ENCODE data around the gene EGLN1.

The EGLN1 gene

GRCh38 chr1:231420959-231421545 is 1.0 kb downstream of the EGLN1 start:
- peak; percentile 16 for DNase-seq

DNA sequence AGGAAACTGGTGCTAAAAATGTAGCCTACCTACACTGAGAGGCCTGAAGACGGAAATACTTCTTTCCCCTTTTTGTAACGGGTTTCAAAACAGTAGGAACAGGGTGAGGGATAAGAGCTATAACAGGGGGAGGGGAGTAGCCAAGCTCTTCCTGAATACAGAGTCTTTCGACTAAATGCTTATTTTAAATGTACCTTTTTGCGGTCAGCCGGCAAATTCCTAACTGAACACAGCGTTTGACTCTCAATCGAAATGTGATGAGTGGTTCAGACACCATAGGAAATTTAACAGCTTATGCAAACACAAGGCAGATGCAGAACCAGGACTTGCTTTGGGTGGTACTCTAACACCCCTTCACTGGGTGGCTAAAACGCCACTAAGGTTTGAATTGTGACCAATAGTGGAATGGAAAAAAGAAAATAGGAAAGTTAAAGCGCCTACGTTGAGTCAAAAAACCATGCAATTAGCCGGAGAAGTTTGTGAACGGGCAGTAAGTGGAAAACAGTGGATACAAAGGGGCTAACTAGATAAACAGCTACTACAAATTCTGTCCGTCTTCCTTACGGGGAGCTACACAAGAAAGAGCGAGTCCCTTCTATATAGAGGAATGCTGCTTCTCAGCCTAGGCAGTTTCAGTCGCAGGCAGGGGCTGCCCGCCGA is 1.7 kb downstream of the EGLN1 start:
- DNase-seq = no peak

DNA sequence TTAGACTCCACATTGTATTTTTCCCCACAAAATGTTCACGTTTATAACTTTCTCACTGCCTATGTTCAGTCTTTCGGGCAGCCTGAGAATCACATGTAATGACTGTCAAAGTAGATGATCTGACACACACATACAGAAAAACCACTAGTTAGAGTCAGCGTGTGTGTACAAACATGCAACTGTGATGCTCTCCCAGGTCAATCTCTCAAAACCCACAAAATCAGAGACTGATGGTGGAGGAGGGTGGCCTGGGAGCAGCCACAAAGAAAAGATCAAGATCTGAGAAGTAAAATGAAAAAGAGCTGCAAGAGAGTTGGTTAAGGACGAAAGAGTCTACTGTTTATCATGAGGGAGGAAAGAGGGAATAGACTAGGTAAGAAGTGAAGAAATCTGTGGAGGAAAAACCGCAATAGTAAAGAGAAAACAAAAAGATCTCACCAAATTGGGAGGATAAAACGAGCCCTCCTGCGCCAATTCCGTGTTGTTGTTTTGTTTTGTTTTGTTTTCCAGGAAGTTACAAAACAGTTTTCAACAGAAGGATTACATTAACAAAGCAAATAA is 2.3 kb downstream of the EGLN1 start:
- DNase-seq = no peak

- DNase-seq = no peak
Measured at GRCh38 chr1:231419147-231419546, 2.9 kb downstream of the EGLN1 start.

DNA sequence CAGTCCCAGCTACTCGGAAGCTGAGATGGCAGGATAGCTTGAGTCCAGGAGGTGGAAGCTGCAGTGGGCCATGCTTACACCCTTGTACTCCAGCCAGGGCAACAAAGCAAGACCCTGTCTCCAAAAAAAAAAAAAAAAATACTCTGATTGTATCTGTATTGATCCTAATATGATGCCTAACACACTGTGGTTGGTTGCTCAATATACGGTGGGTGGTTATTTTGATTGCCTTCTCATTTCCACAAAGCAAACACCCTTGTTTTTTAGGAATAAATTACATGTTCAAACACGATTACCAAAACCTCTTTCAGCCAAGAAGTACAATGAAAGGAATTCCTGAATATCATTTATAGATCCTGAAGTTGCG is 3.4 kb downstream of the EGLN1 start:
- no peak for DNase-seq

DNA sequence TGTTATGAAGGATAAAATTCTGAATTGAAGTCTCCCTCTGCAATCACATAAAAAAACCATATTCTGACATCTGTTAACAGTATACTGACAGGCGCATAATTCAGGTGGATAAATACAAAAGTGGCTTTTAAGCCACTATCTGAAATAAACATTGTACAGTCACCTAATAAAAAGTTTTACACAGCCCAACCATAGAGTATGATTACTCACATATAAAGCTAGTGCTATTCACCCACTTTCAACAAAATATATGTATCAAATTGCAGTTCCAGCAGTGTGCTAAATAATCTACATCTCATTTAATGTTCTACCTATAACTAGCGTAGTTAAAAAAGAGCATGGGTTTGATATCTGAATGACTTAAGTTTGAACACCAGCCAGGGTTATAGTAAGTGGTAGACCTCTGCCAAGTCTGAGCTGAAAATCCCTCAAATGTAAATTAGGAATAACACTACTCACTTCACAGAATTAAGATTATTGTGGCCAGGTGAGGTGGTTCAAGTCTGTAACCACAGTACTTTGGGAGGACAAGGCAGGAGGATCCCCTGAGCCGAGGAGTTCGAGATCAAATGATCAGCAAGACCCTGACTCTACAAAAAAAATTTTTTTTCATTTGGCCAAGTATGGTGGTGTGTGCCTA is 3.9 kb downstream of the EGLN1 start:
- no peak for DNase-seq

- DNase-seq = no peak
Measured at GRCh38 chr1:231417513-231417912, 4.6 kb downstream of the EGLN1 start.

- no peak for DNase-seq
Measured at GRCh38 chr1:231416901-231417300, 5.2 kb downstream of the EGLN1 start.

DNA sequence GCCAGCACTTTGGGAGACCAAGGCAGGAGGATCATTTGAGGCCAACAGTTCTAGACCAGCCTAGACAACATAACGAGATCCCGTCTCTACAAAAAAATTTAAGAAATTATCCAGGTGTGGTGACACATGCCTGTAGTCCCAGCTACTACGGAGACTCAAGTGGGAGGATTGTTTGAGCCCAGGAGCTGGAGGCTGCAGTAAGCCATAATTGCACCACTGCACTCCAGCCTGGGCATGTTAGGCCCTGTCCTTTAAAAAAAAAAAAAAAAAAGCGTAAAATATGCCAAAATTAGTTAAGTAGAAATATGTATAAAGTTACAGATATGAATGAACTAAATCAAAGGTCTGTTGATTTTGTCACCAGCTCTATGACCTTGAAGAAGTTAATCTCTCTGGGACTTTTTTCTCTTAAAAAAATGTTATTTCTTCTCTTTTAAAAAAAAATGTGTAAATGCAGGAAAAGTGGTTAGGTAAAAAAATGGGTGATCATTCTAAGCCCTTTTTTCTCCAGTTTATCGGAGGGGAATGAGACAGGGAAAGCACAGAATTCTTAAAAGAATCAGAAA is 7.0 kb downstream of the EGLN1 start:
- DNase-seq = no peak

- DNase-seq = no peak
Measured at GRCh38 chr1:231414260-231415016, 7.6 kb downstream of the EGLN1 start.

- no peak for DNase-seq
Measured at GRCh38 chr1:231413749-231414082, 8.4 kb downstream of the EGLN1 start.

- DNase-seq = no peak
Measured at GRCh38 chr1:231411036-231411531, 11.0 kb downstream of the EGLN1 start.

GRCh38 chr1:231410036-231410612 is 12.0 kb downstream of the EGLN1 start:
- DNase-seq = no peak

DNA sequence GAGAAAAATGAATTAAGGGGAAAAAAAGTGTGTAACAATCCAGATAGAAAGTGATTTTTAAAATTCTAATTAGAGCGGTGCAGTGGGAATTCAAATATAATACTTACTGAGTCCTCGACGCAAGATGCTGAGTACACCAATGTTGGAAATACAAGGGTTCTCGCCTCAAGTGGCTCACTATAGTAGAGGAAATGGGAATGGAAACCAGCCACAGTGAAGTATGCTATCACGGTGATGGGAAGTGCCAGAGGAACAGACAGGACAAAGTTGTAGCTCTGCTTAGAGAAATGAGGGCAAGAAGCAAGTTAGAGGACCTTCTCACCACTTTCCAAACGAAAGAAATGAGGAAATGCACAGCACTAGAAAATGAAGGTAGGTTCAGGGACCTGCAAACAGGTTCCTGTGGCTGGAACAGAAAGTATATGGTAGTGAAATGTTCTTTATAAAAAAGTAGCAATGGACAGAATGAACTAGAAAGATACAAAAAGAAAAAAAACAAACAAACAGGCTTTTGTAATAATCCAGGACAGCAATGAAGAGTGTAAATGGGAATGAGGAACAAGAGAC is 13.5 kb downstream of the EGLN1 start:
- DNase-seq = no peak

- no peak for DNase-seq
Measured at GRCh38 chr1:231407547-231408396, 14.3 kb downstream of the EGLN1 start.

DNA sequence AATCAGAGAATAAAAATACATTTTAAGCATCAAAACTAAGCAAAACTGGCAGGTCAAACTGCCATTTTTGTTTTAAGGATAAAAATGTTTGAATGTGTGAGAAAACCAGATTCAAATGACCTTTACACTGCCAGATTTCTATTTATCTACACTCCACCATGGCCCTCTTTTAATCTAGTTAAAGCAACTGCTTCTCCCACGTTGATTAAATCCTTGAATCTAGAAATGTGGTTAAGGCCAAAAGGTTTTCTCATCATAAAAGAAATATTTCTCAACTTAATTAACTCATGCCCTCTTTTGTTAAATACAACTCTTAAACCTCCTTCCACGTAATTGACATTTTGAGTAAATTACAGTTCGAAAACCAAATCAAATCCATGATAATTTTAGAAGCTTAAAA is 15.0 kb downstream of the EGLN1 start:
- DNase-seq = no peak

DNA sequence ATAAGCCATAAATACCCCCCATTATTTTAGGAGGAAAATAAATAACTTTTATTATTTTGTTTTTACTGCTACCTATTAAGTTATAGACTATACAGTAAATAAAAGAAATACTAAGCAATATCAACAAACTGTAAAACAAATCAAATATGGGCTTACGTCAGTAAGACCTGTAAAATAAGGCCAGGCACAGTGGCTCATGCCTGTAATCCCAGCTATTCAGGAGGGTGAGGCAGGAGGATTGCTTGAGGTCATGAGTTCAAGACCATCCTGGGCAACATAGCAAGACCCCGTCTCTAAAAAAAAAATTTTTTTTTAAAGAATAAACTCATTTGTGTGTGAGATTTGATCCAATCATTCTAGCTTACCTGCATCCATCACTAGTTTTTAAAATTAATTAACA is 17.8 kb downstream of the EGLN1 start:
- DNase-seq = no peak

DNA sequence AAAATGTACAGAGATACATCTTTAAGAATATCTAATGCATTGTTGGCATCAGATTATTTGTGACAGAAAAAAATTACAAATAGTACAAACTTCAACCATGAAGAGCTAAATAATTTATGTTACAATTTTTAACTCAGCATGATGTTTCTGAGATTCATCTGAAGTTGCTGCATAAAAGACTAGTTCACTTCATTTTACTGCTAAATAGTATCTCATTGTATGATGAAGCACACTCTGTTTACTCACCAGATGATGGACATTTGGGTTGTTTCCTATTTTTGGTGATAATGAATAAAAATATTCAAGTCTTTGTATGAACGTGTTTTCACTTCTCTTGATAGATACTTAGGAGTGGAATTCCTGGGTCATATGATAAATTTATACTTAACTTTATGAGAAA is 20.6 kb downstream of the EGLN1 start:
- no peak for DNase-seq

DNA sequence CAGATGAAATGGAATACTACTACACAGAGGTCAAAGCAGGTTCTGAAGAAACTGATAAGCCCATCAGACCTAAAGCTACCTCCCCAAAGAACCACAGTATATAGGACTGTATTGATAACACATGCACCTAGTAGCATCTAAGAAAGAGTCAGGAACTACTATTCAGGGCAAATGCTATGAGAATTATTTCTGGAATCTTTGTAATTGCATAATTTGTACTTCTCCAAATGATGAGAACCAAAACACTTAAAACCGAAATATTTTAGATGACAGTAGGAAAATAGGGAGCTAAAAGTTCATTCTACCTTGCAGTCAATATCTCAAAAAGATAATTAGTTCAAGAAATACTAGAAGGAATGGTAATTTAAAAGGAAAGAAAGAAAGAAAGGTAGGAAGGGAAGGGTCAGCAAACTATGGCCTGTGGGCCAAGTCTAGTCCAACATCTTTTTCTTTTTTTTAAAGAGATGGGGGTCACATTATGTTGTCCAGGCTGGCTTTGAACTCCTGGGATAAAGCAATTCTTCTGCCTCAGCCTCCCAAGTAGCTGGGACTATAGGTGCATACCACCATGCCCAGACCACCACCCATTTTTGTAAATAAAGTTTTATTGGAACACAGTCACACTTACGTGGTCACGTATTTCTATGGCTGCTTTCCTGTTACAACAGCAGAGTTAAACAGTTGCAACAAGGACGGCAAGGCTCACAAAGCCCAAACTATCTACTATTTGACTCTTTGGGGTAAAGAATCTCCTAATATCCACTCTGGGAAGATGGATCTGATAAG is 24.0 kb downstream of the EGLN1 start:
- no peak for DNase-seq

GRCh38 chr1:231396643-231397042 is 25.4 kb downstream of the EGLN1 start:
- no peak for DNase-seq

DNA sequence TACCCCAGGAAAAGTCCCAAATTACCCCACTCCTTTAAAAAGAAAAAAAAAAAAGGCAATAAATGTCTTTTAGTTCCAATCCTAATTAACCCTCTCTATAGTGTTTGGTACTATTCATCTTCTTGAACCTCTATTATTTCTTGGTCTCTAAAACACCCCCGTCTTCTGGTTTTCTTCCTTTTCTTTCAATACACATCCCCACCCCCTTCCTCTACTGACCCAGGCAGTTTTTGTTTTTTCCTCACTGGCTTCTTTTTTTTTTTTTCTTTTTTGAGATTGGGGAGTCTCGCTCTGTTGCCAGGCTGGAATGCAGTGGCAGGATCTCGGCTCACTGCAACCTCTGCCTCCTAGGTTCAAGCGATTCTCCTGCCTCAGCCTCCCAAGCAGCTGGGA is 26.1 kb downstream of the EGLN1 start:
- DNase-seq = no peak

Data from stimulated activated naive CD4-positive, alpha-beta T cell treated with Interleukin-2 at 50 U/mL for 16 hours (primary cell).